Memory B cell (primary cell): ENCODE measurements around the gene ZNF618.

ENCODE experiments used
- ATAC-seq: fragments of 150-1000 bp; cut with Tn5 transposase; 2 replicates; pipeline ENCODE4 v1.10.0; 2021; ENCODE audit warnings: low read depth, mild to moderate bottlenecking, moderate library complexity
- DNase-seq, 2 donors: peaks; one replicate each; pipeline ENCODE4 v3.0.0; 2022; ENCODE audit warnings: low spot score in 2 of 2
- H3K27ac Mint-ChIP-seq: one replicate; pipeline ENCODE4 v1.8.0; 2022; ENCODE audit warnings: mild to moderate bottlenecking, moderate library complexity, mixed read lengths
- H3K27me3 Mint-ChIP-seq: one replicate; pipeline ENCODE4 v1.8.0; 2022; ENCODE audit warnings: mixed read lengths
- H3K36me3 Mint-ChIP-seq: one replicate; pipeline ENCODE4 v1.8.0; 2022; ENCODE audit warnings: mild to moderate bottlenecking, mixed read lengths
- H3K4me1 Mint-ChIP-seq: one replicate; pipeline ENCODE4 v1.8.0; 2022; ENCODE audit warnings: mixed read lengths
- H3K4me3 Mint-ChIP-seq: one replicate; pipeline ENCODE4 v1.8.0; 2022; ENCODE audit warnings: mild to moderate bottlenecking, moderate library complexity, mixed read lengths
- H3K9me3 Mint-ChIP-seq: one replicate; pipeline ENCODE4 v1.8.0; 2022; ENCODE audit warnings: mixed read lengths

The ZNF618 gene

GRCh38 chr9:113973963-113974413 lies 97.9 kb downstream of the ZNF618 start:
- Mint-ChIP-seq H3K4me3 (no peak overlapping the region), H3K36me3 (peaks cover 2% of the 10 kb centered on the region), H3K27ac (no peak overlapping the region), H3K9me3 (peaks cover 3% of the 10 kb centered on the region), H3K4me1 (no peaks in the 10 kb centered on the region), H3K27me3 (no peaks in the 10 kb centered on the region)
- ATAC-seq: no peak
- DNase-seq: no peak

DNA sequence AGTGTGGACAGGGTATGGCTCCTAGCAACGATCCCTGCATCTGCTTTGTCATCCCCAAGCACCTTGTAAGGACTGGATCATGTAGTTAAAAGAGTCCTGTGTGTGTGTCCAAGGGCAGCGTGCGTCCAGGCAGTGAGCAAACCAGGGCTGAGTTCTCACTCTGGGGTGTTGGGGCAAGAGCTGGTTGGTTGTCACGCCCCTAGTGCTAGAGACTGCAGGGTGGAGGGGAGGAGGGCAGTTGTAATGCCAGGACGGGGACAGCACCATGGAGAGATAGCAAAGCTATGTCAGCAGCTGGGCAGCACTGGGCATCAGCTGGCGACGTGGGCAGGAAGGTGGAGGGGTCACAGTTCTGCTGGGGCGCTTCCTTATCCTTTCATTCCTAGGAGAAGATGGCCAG lies 100.8 kb downstream of the ZNF618 start:
- DNase-seq (no peak), ATAC-seq (no peak)
- no peak overlapping the region for H3K4me3 Mint-ChIP-seq
- no peaks in the 10 kb centered on the region for H3K36me3 Mint-ChIP-seq
- H3K4me1 Mint-ChIP-seq: no peaks in the 10 kb centered on the region
- H3K27ac Mint-ChIP-seq: no peak overlapping the region
- no peaks in the 10 kb centered on the region for H3K9me3 Mint-ChIP-seq
- no peaks in the 10 kb centered on the region for H3K27me3 Mint-ChIP-seq

DNA sequence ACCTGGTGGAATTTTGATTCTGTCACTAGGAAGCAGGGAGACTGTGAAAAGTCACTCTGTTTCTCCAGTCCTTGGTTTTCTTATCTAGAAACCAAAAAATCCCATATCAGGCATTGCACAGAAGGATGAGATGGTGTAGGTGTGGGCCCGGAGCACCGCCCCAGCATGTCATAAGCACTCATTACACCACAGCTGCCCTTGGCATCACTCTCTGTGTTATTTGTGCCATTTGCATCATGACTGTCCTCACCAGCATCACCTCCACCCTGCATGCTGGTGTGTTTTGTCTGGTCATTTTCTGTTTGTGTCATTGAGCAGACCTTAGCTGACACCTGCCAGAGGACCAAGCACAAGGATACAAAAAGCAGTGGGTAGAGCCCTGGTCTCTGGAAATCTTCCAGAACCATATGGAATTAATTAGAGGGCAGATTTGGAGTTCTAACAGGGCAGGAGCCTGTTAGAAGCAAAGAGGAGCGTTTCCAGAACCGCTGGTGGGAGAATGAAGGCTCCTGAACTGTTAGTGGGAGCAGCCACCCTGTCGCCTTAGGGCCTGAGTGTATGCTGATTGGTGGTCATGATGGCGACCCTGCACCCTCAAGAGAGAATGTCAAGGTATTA lies 102.7 kb downstream of the ZNF618 start:
- Mint-ChIP-seq H3K4me3 (no peak overlapping the region), H3K4me1 (no peaks in the 10 kb centered on the region), H3K36me3 (no peaks in the 10 kb centered on the region), H3K9me3 (no peaks in the 10 kb centered on the region), H3K27ac (no peak overlapping the region), H3K27me3 (peaks cover 2% of the 10 kb centered on the region)
- no peak for DNase-seq
- no peak for ATAC-seq

DNA sequence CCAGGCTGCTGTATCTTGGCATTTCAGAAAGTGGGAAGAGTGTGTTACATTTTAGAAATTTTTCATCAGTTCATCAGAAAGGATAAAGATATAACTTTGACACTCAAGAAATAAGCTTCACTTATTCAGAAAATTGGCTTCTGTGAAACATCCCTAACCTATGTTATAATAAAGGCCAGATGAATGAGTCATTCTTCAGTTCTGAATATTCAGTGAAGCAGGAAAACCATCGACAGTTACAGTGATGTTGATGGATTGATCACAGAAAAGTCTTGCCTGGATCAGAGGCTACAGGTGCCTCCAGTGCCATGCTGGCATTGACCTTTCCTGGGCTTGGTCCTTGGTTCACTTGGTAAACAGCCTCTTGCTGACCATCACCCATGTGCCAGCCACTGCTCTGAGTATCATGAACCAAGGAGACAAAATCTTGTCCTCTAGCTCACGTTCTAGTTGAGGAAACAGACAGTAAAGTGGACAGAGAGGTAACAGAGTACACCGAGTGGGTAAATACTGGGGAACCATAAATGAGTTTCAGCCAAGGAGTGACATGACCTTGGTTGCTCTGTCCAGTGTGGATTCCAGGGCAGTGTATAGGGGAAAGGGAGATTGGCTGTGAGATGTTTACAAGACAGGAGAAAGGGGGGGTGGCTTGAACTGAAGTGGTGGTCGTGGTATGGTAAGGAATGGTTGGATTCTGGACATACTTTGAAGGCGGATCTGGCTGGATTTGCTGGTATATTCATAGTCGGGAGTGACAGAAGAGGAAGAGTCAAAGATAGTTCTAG lies 103.4 kb downstream of the ZNF618 start:
- DNase-seq (no peak), ATAC-seq (no peak)
- Mint-ChIP-seq H3K4me1 (no peaks in the 10 kb centered on the region), H3K4me3 (no peak overlapping the region), H3K27me3 (peaks cover 2% of the 10 kb centered on the region), H3K27ac (no peak overlapping the region), H3K9me3 (no peaks in the 10 kb centered on the region), H3K36me3 (no peaks in the 10 kb centered on the region)

DNA sequence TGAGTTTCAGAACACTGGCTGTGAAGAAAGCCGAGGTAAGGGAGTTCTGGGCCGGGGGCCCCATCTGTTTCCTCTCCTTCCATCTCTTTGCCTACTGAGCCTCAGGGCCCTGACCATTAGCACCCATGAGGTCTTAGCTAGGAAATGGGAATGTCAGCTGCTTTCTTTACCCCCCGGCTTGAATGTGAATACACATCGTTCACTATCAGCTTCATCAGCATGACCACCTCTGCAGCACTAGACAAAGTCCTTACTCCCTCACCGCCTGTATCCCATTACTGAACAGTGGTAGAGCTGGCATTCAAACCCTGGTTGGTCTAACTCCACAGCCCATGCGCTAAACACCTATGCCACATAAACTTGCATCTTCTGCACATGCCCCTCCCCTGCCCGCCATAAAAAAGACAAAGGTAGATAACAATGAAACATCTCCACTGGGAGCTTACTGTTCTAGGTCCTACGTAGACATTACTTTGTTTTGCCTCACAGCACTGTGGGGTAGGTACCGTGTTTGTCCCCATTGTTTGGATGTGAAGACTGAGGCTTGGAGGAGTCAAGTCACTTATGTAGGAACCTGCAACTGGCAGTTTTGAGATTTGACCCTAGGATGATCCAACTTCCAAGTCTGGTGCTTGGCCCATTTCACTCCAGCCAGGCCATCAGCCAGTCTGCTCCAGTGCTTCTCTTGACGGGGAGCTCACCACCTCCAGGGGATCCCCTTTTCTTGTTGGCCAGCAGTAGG lies 108.7 kb downstream of the ZNF618 start:
- Mint-ChIP-seq H3K36me3 (no peaks in the 10 kb centered on the region), H3K27me3 (peaks cover 2% of the 10 kb centered on the region), H3K9me3 (no peaks in the 10 kb centered on the region), H3K4me1 (no peaks in the 10 kb centered on the region), H3K4me3 (no peak overlapping the region), H3K27ac (no peak overlapping the region)
- ATAC-seq (no peak), DNase-seq (no peak)

GRCh38 chr9:113985968-113986585 lies 110.0 kb downstream of the ZNF618 start:
- H3K27ac Mint-ChIP-seq: no peak overlapping the region

GRCh38 chr9:113986931-113987330 lies 110.8 kb downstream of the ZNF618 start:
- Mint-ChIP-seq H3K9me3 (no peaks in the 10 kb centered on the region), H3K27me3 (peaks cover 2% of the 10 kb centered on the region), H3K4me3 (no peak overlapping the region), H3K36me3 (no peaks in the 10 kb centered on the region), H3K27ac (no peak overlapping the region), H3K4me1 (no peaks in the 10 kb centered on the region)
- ATAC-seq: no peak
- no peak for DNase-seq

More at GRCh38 chr9:113985968-113986585, 110.0 kb downstream of the ZNF618 start:
- Mint-ChIP-seq H3K27me3 (peaks cover 2% of the 10 kb centered on the region), H3K9me3 (no peaks in the 10 kb centered on the region), H3K36me3 (no peaks in the 10 kb centered on the region), H3K4me1 (no peaks in the 10 kb centered on the region), H3K4me3 (no peak overlapping the region)
- ATAC-seq (no peak), DNase-seq (no peak)

GRCh38 chr9:113987526-113987925 lies 111.4 kb downstream of the ZNF618 start:
- ATAC-seq (no peak), DNase-seq (no peak)
- Mint-ChIP-seq H3K9me3 (no peaks in the 10 kb centered on the region), H3K36me3 (no peaks in the 10 kb centered on the region), H3K27ac (no peak overlapping the region), H3K4me1 (peaks cover 2% of the 10 kb centered on the region), H3K27me3 (peaks cover 2% of the 10 kb centered on the region), H3K4me3 (no peak overlapping the region)

DNA sequence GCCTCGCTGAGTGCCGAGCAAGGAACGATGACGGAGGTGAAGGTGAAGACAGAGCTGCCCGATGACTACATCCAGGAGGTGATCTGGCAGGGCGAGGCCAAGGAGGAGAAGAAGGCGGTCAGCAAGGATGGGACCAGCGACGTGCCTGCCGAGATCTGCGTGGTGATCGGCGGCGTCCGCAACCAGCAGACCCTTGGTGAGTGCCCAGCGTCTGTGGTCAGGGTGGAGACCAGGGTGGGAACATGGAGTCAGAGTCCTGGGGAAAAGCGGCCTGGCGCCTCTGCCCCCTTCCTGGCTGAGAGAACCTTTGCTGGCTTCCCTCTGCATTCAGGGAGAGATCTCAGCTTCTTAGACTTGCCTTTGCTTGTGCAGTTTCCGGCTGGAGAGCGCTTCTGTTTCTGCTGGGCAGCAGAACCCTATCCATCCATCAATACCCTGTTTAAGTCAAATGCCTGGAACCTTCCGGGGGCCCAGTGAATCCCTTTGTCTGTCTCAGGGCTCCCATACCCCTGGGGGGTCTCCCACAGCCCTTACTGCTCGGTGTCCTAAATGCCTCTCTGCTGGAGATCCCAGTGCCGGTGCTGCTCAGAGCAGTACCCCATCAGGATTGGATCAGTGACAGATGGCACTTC lies 112.4 kb downstream of the ZNF618 start:
- ATAC-seq: no peak
- DNase-seq: no peak
- Mint-ChIP-seq H3K27ac (no peak overlapping the region), H3K27me3 (no peaks in the 10 kb centered on the region), H3K9me3 (no peaks in the 10 kb centered on the region), H3K4me3 (no peak overlapping the region), H3K4me1 (peaks cover 8% of the 10 kb centered on the region), H3K36me3 (no peaks in the 10 kb centered on the region)

GRCh38 chr9:113989017-113989713 lies 113.1 kb downstream of the ZNF618 start:
- Mint-ChIP-seq H3K36me3 (no peaks in the 10 kb centered on the region), H3K27me3 (no peaks in the 10 kb centered on the region), H3K9me3 (no peaks in the 10 kb centered on the region), H3K4me3 (no peak overlapping the region), H3K27ac (no peak overlapping the region), H3K4me1 (peaks cover 10% of the 10 kb centered on the region)
- ATAC-seq: no peak
- no peak for DNase-seq

GRCh38 chr9:113989714-113990569 lies 113.8 kb downstream of the ZNF618 start:
- Mint-ChIP-seq H3K27ac (no peak overlapping the region), H3K9me3 (no peaks in the 10 kb centered on the region), H3K4me1 (peaks cover 10% of the 10 kb centered on the region)

GRCh38 chr9:113990570-113990907 lies 114.4 kb downstream of the ZNF618 start:
- Mint-ChIP-seq H3K4me1 (peaks cover 10% of the 10 kb centered on the region), H3K4me3 (no peak overlapping the region), H3K36me3 (no peaks in the 10 kb centered on the region), H3K9me3 (no peaks in the 10 kb centered on the region), H3K27ac (no peak overlapping the region), H3K27me3 (no peaks in the 10 kb centered on the region)
- ATAC-seq (no peak), DNase-seq (no peak)

More at GRCh38 chr9:113989714-113990569, 113.8 kb downstream of the ZNF618 start:
- Mint-ChIP-seq H3K36me3 (no peaks in the 10 kb centered on the region), H3K27me3 (no peaks in the 10 kb centered on the region), H3K4me3 (no peak overlapping the region)
- no peak for ATAC-seq
- no peak for DNase-seq
